ENCODE data around the gene MVB12A.

Gene MVB12A

DNA sequence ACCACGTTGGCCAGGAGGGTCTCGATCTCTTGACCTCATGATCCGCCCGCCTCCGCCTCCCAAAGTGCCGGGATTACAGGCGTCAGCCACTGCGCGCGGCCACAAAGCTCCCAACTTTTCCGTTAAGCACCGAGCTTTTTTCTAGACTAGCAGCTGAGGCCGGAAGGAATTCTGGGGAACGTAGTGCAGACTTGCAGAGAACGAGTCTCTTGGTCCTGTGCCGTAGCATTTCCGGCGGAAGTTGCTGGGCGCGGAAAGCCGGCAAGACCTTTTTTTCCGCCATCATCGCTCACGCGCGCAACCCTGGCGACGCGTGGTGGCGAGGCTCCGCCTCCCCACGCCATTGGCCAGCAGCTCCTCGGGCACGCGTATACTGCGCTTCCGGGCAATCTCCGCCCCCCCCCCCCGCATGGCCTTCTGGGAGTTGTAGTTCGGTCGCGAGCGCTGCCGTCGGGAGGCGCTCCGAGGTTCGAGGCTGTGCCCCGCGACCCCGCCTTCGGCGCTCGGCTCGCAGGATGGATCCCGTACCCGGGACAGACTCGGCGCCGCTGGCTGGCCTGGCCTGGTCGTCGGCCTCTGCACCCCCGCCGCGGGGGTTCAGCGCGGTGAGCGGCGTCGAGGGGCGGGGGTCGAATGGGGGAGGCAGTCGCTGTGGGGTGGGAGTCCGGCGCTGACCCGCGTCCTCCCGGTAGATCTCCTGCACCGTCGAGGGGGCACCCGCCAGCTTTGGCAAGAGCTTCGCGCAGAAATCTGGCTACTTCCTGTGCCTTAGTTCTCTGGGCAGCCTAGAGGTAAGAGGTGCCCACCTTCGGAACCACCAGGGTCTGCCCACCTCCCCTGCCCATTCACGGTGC is at the start of gene MVB12A:
Gene MVB12A (plus strand): TSS at position 427 of the 854 bp plus-strand sequence. CDS start 89 bp downstream, at position 516.
- peak; percentile 91 to 92 for DNase-seq (ENCODE audit: low read depth in 2 of 2)

DNA sequence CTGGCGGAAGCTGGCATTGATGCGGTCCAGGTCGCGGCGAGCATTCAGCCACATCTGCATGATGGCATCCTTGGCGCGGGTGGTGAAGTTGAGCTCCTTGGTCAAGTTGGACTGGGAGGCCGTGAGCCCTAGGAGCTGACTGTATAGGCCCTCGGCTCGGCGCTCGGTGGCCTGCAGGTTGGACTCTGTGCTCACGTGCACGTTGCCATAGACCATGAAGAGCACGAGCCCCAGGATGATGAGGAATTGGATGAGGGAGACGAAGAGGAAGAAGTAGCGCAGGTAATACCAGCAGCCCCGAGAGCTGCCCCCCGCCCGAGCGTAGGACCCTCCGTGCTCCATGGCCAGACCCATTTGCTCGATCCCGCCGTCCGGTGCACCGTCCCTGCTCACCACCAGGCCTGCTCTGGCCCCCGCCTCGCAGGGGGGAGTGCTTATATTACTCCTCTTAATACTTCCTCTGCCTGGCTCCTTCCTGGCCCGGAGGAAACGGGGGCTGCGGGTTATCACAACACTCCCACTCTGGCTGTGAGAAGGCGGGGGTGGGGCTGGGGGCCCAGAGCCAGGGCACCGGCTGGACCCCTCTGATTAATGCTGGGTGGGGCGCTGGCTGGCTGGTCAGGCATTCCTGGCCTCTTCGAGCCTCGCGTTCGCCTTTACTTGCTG is 42.8 kb upstream of the MVB12A start, which contains the start of gene PLVAP:
Gene PLVAP (minus strand): TSS at position 408 of the 666 bp plus-strand sequence. CDS start 54 bp downstream, at position 354.
- DNase-seq (ENCODE audit: low read depth in 2 of 2): no peak

DNA sequence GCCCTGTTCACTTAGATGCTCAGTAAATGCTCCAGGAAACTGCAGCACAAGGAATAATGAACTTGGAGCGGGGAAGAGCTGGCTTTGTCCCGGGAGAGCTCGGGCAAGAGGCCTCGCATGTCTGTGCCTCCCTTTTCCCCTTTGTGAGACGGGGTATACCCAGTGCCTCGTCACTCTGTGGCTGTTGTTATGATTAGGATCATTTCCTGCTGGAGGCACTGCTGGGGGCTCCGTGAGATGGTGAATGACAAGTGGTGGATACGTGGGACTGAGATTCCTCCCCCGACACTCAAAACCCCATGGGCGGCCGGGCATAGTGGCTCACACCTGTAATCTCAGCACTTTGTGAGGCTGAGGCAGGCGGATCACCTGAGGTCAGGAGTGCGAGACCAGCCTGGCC is 41.6 kb upstream of the MVB12A start:
- no peak for DNase-seq (ENCODE audit: low read depth in 2 of 2)

DNA sequence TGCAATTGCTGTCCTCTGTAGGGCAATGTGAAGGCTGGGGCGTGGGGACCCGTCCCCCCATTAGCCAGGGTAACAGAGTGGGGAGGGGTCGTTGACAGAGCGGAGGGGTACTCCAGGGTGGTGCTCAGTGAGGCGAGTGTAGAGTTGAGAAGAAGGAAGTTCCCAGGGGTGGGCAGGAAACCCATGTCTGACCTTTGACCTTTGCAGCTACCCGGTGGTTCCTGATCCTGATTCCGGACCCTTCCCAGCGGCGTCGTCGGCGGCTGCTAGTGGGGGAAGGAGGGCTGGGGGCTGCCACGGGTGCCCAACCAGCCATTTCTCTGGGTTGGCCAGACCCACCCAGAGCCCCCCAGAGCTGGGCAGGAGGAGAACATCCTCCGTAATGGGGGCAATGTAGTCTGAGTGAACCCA is 40.6 kb upstream of the MVB12A start:
- DNase-seq (ENCODE audit: low read depth in 2 of 2): no peak

DNA sequence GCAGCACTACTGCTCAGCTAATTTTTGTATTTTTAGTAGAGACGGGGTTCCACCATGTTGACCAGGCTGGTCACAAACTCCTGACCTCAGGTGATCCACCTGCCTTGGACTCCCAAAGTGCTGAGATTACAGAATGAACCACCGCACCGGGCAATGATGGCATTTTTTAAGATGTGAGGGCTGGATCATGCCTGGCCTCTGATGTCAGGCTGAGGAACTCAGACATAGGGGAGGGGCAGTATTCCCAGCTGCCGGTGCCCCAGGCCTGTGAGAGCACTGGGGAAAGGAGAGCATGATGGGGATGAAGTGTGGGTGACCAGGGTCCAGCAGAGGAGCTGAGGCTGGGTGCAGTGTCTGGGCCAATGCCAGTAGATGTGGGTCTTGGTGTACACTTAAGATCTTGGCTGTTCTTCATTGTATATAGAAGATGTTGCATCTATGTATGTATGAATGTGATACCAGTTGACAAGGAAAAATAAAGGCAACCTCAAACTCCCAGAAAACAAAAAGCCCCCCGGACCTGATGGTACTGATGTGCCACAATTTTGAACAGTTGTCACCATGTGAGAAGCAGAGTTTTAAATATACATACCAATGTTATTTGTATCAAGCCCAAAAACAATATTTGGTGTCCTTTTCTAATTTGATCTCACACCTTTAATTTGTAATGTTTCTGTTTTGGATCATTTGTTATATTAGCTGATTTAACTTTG is 39.3 kb upstream of the MVB12A start:
- no peak for DNase-seq (ENCODE audit: low read depth in 2 of 2)

DNA sequence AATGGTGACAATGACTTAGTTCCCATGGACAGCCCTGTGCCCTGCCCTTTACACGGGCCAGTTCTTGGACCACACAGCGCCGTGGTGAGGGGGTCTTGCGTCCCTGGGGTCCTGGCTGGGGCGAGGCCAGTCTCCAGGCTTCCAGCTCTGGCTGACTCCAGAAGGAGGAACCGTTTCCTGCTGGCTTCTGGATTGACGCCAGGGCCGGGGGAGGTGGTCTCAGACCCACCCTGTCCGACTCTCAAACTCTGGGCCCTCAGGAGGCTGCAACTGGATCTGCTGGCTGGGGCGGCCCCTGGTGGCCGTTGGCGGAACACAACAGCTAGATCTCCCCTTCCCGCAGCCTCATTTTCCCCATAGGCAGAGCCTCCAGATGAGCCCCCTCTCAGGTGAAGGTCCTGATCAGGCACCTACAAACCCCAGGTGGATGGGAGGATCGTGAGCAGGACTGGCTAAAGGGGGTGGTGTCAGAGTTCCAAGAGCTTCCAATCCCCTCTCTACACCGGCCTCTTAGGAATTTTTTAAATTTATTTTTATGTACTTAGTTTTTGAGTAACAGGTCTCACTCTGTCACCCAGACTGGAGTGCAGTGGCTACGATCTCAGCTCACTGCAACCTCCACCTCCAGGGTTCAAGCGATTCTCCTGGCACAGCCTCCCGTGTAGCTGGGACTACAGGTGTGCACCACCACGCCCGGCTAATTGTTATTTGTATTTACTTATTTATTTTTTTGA is 33.8 kb upstream of the MVB12A start:
- peak in 1 of 2 donors; percentile 57 for DNase-seq (ENCODE audit: low read depth in 2 of 2)

DNA sequence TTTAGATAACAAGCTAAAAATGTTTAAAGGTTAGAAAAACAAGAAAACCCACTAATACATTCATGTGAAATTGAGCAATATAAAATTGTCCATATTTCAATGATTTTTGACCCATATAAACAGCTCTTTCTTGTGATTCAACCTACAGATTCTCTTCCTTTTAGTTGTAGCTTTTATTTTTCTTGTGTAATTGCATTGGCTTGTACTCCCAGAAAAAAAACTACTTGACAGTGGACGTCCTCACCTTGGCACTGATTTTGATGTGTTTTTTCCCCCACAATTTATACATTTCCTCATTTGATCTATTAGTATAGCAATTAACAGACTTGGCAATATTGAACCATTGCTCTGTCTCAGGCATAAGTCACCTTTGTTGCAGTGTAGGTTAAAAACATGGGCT is 30.6 kb upstream of the MVB12A start:
- DNase-seq (ENCODE audit: low read depth in 2 of 2): no peak

DNA sequence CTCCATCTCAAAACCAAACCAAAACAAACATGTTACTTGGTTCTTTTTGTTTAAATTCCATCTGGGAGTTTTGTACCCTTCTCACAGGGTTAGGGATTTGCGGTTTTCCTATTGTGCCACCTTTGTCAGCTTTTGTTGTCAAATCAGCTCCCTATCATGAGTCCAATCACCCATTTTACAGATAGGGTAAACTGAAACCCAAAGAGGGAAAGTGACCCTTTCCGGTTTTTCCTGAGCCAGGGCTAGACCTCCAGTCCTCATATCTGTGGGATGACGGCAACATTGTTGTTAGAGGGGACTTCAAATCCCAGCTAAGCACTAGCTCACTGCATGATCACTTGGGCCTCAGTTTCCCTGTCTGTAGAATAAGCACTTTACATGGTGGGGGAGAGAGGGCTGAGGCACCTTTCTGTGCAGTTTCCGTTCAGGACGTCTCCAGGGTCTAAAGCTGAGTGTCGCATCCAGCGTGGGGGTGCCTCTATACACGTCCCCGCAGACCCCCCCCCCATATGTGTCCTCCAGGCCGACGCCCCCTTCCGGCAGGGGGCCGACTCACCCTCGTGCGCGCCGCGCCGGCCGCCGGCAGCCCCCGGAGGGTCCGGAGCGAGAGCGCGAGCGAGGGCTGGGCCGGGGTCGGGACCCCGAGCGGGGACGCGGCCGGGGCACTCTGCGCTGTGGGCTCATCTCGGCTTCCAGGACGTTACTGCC is 29.7 kb upstream of the MVB12A start:
- no peak for DNase-seq (ENCODE audit: low read depth in 2 of 2)

DNA sequence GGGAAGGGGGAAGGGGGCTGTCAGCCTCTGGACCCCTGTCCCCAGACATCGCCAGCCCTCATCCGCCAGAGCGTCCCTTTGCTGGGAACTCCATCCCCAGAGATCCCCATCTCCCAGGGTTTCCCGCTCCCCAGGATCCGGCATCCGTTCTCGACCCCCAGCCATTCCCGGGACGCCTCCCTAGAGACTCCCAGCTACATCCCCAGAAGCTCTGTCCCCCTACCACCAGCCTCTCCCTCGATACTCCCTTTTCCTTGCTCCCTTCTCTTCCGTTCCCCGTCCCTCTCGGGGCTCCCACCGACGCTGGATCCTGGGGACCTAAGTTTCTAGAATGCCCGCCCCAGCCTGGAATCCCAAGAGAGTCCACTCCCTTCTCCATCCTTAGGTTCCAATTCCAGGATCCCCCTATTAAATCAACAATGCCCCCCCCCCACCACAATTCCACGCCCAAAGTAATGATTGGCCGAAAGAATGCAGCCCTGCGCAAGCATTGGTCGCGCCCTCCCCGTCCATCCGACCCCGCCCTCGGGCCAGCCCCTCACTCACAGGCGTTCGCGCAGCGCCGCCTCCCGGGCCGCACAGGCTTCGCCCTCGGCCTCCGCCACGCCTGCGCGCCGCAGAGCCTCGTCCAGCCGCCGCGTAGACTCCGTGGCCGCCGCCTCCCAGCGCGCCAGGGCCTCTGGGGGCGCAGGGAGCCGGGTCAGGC is 29.0 kb upstream of the MVB12A start:
- DNase-seq (ENCODE audit: low read depth in 2 of 2): peak; percentile 80 to 90

DNA sequence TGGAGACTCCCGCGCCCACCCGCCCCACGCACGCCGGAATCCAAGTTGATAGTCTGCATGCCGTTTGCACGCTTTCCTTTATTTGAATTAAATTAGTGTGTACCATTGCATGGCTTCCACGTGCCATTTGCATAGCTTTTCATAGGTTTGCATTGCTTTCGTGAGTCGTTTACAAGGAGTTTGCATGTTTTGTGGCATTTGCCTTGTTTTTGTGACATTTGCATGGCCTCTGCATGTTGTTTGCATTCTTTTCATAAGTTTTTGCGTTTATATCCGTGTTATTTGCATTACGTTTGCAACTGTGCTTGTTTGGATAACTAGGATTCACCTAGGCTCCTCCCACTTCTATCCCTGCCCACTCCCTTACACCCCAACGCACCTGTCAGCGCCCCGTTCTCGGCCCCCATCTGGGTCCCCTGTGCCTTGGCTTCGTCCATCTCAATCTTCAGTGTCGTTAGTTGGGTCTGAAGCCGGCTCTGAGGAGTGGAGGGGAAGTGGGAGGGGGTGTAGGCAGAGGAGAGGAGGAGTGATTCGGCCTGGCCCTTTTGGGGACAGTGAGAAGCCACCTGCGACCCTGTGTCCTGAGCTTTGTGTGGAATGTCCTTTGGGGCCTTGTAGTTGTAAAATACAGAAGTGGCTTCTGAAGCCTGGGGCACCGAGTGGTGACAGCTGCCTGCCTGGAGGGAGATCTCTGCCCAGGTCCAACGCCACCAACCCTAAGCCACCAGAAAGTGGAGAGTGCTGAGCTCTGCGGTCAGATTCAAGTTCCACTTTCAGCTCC is 28.3 kb upstream of the MVB12A start:
- no peak for DNase-seq (ENCODE audit: low read depth in 2 of 2)

DNA sequence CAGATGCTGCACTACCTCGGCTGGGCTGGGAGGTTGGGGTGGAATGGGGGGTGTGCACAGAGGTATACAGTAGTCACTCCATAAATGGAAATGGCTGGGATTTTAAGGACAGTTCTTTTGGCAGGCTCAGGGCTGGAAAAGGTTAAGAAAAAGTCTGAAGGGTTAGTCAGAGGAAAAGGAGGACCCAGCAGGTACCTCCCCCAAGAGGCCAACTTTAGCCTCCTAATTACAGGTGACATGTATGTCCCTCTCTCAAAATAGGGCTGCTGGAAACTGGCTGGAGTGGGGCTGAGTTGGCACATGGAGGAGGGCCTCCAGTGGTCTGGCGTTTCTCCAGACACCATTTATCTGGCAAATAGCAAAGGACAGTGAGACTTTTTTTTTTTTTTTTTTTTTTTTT is 26.8 kb upstream of the MVB12A start:
- no peak for DNase-seq (ENCODE audit: low read depth in 2 of 2)

DNA sequence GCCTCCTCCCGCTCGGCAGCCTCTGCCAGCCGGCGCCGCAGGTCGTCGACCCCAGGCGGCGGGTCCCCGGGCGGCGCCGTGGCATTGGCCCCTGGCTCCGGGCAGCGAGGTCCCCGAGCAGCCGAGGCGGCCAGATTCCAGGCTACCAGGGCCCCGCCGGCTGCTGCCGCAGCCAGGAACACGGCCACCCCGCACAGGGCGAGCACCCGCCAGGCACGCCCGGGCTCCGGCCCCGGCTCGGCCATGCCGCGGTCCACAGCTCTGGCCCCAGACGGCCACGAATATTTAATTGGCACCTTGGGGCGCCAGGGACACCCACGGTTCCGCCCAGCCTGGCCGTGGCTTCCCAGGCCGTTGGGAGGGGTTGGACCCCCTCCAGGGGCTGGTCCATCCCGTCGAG is 25.9 kb upstream of the MVB12A start, which contains the start of gene CCDC194:
Gene CCDC194 (minus strand): TSS at position 283 of the 400 bp plus-strand sequence. CDS start 38 bp downstream, at position 245.
- DNase-seq (ENCODE audit: low read depth in 2 of 2): no peak

DNA sequence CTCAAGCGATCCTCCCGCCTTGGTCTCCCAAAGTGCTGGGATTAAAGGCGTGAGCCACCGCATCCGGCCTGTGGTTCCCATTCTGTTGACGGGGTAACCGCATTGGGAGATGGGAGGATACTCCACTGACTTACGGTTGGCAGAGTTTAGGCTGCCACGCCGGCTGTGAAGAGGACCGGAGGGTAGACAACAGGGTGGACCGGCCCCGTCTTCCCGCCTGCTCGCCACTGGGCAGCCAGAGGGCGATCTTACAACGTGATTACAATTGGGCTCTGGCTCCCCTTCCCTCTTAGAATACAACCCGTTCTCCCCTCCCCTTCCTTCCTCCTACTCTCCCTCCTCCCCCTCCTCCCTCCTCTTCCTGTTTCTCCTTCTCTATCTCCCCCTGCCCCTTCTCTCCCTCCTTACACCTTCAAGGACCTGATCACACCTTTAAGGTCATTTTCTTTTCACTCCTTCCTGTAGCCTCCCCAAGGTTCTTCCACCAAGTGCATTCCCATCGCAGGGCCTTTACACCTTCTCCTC is 24.9 kb upstream of the MVB12A start:
- DNase-seq (ENCODE audit: low read depth in 2 of 2): peak; percentile 55 to 59

DNA sequence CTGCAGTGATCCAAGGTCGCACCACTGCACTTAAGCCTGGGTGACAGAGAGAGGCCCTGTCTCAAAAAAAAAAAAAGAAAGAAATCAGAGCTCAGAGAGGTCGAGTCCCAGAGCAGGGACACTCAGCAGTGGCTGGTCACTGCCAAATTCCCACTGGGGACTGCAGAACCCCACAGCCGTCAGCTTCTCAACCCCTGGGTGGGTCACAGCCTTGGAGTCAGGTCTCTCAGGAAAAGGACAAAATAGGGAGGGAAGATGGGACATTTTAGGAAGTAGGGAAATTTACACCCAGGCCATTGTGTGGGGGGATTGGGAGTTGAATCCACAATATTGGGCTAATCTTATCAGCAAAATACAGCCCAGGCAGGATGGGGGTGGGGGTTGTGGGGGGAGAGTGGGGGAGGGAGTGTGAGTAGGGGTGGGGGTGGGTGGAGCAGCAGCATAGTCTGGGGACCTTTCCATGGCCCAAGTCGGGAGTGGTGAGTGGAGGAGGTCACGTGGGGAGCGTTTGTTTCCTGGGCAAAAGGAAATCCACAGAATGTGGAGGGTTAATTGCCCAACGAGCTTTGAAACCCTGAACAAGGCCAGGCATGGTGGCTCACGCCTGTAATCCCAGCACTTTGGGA is 20.8 kb upstream of the MVB12A start:
- DNase-seq (ENCODE audit: low read depth in 2 of 2): no peak

DNA sequence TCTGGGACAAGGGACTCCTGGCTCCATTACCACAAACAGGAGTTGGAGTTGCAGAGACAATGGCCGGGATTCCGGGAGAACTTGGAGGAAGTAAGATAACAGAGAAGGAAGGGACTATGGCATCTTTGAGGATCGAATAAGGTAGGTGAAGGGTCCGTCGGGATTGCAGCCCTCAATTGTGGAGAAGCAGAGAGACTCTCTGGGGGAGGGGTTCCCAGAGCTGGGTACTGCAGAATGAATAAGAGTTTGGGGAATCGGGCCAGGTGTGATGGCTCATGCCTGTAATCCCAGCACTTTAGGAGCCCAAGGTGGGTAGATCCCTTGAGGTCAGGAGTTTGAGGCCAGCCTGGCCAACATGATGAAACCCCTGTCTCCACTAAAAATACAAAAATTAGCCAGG is 18.2 kb upstream of the MVB12A start:
- no peak for DNase-seq (ENCODE audit: low read depth in 2 of 2)

DNA sequence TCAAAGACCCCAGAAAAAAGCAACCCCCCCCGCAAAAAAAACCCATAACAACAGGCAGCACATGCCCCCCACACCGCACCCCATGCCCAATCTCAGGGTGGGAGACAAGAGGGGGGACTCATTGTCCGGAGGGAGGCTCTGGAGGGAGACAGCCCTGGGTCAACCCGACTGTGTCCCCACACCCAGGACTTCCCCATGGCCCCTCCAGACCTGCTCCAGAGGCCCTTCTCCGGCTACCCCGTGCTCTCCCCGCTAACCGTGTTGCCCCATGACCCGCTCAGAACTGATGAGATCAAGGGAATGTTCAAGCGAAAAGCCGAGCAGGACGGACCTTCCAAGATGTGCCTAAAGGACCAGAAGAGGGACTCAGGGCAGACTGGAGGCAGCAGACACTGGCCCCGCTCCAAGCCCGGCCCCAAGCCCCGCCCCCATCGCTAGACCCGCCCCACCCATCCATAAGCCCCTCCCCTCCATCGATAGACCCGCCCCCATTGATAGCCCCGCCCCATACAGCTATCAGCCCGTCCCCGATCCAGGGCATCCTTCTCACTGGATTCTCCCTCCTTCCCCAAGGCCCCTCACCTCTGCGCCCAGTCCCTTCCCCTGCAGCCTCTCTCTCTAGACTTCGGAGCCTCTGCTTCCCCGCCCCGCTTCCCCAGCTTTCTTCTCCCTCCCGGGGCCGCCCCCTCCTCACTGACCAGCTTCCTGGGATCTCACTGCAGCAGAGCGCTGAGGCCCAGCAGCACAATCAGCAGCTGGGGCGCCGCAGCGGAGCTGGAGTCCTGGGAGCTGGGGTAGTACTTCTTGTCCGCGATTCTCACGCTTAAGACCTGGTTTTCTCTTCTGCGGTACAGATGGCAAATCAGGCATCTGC is 16.6 kb upstream of the MVB12A start:
- no peak for DNase-seq (ENCODE audit: low read depth in 2 of 2)

DNA sequence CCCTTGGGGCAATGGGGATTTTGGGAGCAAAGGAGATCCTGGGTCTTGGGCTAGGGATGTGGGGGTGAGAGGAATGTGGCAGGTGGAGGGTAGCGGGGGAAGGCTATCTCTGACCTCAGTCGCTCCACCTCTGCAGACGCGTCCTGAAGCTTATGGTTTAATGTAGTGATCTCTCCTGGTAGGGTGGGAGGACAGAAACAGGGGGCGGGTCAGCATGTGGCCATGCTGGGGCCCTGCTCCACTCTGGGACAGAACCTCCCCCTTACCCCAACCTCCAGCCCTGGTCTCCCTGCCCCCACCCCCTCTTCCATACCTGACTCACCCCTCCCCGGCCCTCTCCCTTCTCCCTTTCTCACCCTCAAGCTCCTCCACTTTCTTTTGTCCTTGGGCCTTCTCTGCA is 15.8 kb upstream of the MVB12A start:
- no peak for DNase-seq (ENCODE audit: low read depth in 2 of 2)
